HFF-Myc (cell line): ENCODE results near the gene FGFBP3.

ENCODE experiments used
- DNase-seq: peaks from one replicate; pipeline ENCODE4 v3.0.0-alpha.2; 2011; ENCODE audit warnings: low read depth; ENCODE audit errors: extremely low read depth
- H3K4me3 ChIP-seq: replicated peaks from 2 replicates; pipeline ENCODE4 v1.5.1; 2011; ENCODE audit warnings: low read depth, mild to moderate bottlenecking, control low read depth, low read length
- TF ChIP-seq, protein P1 (sequence below): IDR thresholded peaks from 2 replicates; pipeline ENCODE4 v1.5.1; 2012; ENCODE audit warnings: mild to moderate bottlenecking, low read depth, low read length, control low read depth; ENCODE audit errors: missing control alignments

FGFBP3 gene

DNA sequence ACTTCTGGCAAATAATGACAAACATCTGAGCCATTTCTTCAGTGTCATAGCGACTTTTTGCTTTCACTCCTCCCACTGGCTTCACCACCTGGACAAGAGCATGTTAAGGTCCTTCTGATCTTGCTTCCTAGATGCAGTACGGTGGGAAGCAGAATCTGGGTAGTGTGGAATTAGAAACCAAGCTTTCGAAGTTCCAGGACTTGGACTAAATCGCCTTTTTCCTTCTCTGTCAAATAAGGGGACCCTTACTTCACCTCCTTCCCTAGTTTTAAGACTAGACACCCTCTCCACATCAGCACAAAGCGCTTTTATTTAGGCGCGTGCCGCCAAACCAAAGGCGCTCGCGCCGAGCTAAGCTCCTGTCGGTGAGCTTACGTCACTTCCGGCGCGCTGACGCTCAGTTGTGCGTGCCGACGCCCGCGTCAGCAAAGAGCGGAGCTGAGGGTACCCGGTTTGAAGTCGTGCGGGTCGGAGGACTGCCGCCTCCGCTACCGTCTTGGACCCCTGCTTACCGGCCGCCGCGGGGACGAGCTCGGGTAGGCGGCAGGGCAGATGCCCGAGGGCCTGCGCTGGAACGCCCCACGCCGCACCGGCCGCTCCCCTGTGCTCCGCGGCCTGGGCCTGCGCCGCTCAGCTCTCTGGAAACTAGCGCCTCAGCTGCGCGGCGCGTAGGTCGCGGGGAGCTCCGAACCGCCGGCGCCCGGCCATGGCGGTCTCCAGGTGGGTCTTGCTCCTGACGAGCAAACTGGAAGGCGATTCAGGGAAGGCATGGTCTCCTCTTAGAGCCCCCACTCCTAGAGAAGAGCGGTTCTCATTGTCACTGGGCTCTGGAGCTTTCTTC lies 14.3 kb upstream of the FGFBP3 start, which contains the start of gene BTAF1:
Gene BTAF1, plus strand, starts transcription at position 400 of the 841 bp plus-strand sequence. Its CDS starts 307 bp downstream, at position 707.
- H3K4me3 ChIP-seq, result peak within 1 kb of the TSS; percentile 77
- DNase-seq, result peak; percentile 65
- TF ChIP-seq, protein P1, sequence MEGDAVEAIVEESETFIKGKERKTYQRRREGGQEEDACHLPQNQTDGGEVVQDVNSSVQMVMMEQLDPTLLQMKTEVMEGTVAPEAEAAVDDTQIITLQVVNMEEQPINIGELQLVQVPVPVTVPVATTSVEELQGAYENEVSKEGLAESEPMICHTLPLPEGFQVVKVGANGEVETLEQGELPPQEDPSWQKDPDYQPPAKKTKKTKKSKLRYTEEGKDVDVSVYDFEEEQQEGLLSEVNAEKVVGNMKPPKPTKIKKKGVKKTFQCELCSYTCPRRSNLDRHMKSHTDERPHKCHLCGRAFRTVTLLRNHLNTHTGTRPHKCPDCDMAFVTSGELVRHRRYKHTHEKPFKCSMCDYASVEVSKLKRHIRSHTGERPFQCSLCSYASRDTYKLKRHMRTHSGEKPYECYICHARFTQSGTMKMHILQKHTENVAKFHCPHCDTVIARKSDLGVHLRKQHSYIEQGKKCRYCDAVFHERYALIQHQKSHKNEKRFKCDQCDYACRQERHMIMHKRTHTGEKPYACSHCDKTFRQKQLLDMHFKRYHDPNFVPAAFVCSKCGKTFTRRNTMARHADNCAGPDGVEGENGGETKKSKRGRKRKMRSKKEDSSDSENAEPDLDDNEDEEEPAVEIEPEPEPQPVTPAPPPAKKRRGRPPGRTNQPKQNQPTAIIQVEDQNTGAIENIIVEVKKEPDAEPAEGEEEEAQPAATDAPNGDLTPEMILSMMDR, result no peak

DNA sequence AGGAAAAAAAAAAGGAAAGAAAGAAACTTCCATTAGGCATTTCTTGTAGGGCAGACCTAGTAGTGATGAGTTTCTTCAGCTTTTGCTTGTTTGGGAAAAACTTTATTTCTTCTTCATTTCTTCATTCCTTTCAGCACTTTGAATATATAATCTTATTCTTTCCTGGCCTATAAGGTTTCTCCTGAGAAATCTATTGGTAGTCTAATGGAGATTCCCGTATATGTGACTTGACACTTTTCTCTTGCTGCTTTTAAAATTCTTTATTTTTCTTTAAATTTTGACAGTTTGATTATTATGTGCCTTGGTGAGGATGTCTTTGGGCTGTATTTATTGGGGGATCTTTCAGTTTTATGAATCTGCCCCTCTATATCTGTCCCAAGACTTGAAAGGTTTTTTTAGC lies 10.4 kb upstream of the FGFBP3 start:
- H3K4me3 ChIP-seq, result no peak overlapping the region
- DNase-seq, result no peak
- TF ChIP-seq, protein P1, result no peak

DNA sequence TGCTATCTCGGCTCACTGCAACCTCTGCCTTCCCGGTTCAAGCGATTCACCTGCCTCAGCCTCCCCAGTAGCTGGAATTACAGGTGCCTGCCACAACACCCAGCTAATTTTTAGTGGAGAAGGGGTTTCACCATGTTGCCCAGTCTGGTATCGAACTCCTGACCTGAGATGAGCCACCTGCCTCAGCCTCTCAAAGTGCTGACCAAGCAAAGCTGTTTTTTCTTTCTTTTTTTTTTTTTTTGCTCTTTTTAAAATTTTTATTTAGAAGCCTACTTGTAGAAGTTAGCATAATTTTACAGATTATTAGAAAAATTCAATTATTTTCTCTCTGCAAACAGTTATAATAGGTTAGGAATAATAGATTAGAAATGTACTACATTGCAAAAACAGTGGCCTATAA lies 1.2 kb upstream of the FGFBP3 start:
- TF ChIP-seq, protein P1, result no peak
- no peak overlapping the region for H3K4me3 ChIP-seq
- DNase-seq, result no peak

DNA sequence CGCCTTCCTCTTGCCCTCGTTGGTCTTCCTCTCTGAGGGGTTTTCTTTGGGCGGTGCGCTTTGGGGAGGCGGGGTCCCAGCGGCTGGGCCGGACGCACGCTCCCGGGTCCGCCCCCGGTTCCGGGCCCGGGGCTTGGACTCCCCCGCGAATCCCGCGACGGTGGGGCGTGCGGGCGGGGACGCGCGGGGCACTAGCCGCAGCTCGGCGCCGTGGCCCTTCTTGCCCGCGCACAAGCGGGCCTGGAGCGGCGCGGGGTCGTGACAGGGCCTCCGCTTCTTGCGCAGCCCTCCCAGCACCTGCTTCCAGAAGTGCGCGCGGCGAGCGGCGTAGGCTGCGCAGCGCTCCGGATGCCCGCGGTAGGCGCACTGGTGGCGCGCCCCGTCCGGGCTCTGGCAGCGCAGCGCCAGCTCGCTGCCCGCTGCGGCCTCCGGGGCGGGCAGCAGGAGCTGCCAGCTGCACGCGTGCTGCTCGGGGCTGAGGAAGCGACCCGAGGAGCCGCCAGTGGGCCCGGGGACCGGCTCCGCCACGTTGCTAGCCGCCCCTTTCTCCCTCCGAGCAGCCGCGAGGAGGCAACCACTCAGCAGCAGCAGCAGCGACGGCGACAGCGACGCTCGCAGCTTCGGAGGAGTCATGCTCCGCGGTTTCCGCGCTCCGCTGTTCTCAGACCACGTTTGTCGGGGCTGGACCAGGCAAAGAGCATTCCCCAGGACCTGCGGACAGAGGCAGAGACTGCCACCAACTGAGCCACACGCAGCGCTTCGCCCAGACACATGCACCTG lies 759 bp downstream of the FGFBP3 start:
- TF ChIP-seq, protein P1, result peak; percentile 40
- DNase-seq, result peak; percentile 61
- peak overlapping the region; percentile 64 for H3K4me3 ChIP-seq

DNA sequence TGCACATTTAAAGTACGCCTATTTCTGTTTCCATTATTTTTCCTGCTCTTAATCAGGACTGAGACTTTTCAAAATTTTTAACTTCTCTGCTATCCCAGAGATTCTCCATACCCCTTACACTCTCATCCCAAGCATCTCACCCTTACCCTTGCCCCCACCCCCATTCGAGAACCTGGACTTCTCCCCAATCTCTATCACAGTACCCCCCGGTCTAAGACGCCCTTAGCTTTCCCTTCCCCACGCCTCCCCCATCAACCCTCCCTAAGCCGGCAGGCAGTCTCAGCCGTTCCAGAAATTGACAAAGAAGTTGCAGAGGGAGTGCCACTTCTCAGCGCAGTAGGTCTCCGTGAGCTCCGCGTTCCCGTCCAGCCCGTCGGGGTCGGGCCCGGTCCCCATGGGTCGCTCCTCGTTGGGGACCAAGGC lies 1.4 kb downstream of the FGFBP3 start:
- H3K4me3 ChIP-seq, result peak overlapping the region; percentile 64
- DNase-seq, result no peak

GRCh38 chr10:91907033-91907594 lies 2.2 kb downstream of the FGFBP3 start:
- TF ChIP-seq, protein P1, result no peak
- peak overlapping the region; percentile 64 for H3K4me3 ChIP-seq
- DNase-seq, result no peak

More for the DNA sequence above, 1.4 kb downstream of the FGFBP3 start:
- TF ChIP-seq, protein P1, result no peak
